ENCODE results near the gene DNAJC30. TPM values are rescaled to one million over a fixed set of nuclear protein-coding genes. Genes with fewer than 3 reads are reported as not detected.

Gene DNAJC30
- total RNA-seq, 3 donors from 2014 or later (not counting 1 experiment from before 2014, with no cell fraction given) = 8.7 to 9.9 (median 9.3) TPM

DNA sequence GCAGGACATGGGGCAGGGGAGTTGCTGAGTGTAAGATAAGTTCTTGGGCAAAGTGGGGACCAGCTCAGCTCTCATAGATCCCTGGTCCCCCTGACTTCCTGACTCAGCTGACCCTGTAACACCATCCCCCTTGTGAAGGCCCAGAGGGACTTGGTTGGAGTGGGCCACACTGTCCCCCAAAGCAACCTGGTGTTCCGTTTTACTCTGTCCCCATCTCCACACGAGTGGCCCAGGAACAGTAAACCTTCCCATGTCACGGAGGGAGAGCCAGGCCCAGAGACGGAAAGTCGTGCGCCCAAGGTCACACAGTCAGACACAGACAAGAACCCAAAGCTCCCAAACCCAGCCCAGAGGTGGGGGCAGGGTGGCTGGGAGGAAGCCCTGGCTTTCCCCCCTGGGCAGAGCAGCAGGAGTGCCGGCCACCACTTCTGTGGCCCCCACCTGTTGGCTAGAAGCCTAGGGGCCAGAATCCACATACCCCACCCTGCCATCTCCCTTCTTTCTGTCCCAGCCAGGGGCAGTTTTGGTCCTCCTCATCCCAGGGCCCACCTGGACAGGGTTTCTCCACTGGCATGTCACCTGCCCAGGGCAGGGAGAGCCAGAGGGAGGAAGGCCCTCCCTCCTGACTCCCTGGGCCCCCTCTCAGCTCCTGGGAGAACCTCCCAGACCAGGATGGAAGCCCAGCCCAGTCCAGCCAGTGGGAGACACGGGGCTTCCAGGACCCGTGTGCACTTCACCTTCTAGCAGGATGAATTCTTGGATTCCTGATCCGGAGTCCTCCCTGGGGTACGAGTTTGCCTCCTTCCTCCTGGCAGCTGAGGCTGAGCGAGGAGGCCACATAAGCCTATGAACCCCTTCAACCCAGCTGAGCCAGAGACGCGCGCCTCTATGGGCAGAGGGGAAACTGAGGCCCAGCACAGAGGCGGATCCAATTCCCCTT, 36.2 kb downstream of the DNAJC30 start:
- H3K27ac ChIP-seq (ENCODE audit: low read length) = no peak overlapping the region
- H3K27me3 Mint-ChIP-seq (ENCODE audit: low read depth in 2 of 2) = peaks cover 41 to 44% of the 10 kb centered on the region in 2 donors
- intact Hi-C loops (cut with micrococcal nuclease) = no loop called here
- H3K27ac Mint-ChIP-seq = no peak overlapping the region
- H3K9me3 Mint-ChIP-seq = no peaks in the 10 kb centered on the region
- WGBS (ENCODE audit: insufficient coverage) = 41% methylated on average over 13 of the region's 16 CpGs
- H3K4me1 Mint-ChIP-seq = peaks cover 0 to 16% of the 10 kb centered on the region in 2 donors
- no peaks in the 10 kb centered on the region for H3K36me3 ChIP-seq (ENCODE audit: control insufficient read depth, insufficient read depth, low read length)
- H3K4me3 Mint-ChIP-seq = no peak overlapping the region
- ATAC-seq (peak in 1 of 3 donors; percentile 8), DNase-seq (no peak)
- H3K4me3 ChIP-seq (ENCODE audit: low read length) = no peak overlapping the region
- peaks cover 5% of the 10 kb centered on the region for H3K4me1 ChIP-seq (ENCODE audit: control insufficient read depth, insufficient read depth, low read length)
- TF ChIP-seq, protein P1, sequence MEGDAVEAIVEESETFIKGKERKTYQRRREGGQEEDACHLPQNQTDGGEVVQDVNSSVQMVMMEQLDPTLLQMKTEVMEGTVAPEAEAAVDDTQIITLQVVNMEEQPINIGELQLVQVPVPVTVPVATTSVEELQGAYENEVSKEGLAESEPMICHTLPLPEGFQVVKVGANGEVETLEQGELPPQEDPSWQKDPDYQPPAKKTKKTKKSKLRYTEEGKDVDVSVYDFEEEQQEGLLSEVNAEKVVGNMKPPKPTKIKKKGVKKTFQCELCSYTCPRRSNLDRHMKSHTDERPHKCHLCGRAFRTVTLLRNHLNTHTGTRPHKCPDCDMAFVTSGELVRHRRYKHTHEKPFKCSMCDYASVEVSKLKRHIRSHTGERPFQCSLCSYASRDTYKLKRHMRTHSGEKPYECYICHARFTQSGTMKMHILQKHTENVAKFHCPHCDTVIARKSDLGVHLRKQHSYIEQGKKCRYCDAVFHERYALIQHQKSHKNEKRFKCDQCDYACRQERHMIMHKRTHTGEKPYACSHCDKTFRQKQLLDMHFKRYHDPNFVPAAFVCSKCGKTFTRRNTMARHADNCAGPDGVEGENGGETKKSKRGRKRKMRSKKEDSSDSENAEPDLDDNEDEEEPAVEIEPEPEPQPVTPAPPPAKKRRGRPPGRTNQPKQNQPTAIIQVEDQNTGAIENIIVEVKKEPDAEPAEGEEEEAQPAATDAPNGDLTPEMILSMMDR (IDR thresholded peaks at IDR 0.05) = no peak
- H3K27me3 ChIP-seq (ENCODE audit: control insufficient read depth, insufficient read depth, low read length) = peaks cover 24% of the 10 kb centered on the region
- H3K36me3 Mint-ChIP-seq = no peaks in the 10 kb centered on the region
- no peaks in the 10 kb centered on the region for H3K9me3 ChIP-seq (ENCODE audit: control insufficient read depth, insufficient read depth, low read length)

DNA sequence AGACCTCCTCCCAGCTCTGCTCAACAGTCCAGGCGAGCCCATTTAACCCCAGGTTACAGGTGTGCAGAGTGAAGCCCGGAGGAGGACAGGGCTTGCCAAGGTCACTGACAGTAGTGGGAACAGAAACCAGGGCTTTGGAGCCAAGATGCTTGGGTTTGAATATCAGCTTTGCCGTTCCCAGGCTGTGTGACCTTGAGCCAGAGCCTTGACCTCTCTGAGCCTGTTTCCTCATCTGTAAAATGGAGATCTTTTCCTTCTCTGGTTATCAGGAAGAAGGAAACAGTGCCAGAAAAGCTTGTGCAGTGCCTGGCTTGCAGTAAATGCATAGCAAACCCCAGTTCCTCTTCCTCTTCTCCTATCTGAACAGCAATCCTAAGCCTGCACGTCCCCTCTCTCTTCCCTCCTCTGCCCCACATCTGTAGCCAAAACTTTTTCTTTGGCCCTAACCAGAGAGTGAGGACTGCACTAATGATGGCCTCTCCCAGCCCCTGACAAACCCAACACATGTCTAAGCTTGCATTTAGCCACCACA, 37.5 kb downstream of the DNAJC30 start:
- H3K4me1 ChIP-seq (ENCODE audit: control insufficient read depth, insufficient read depth, low read length) = peaks cover 5% of the 10 kb centered on the region
- Mint-ChIP-seq H3K27me3 (ENCODE audit: low read depth in 2 of 2) (peaks cover 34 to 39% of the 10 kb centered on the region in 2 donors), H3K4me3 (no peak overlapping the region), H3K4me1 (peaks cover 0 to 16% of the 10 kb centered on the region in 2 donors), H3K36me3 (no peaks in the 10 kb centered on the region), H3K9me3 (no peaks in the 10 kb centered on the region), H3K27ac (no peak overlapping the region)
- H3K36me3 ChIP-seq (ENCODE audit: control insufficient read depth, insufficient read depth, low read length) = no peaks in the 10 kb centered on the region
- no peak overlapping the region for H3K27ac ChIP-seq (ENCODE audit: low read length)
- WGBS (ENCODE audit: insufficient coverage) = 33% methylated on average over 4 of the region's 4 CpGs
- intact Hi-C loops (cut with micrococcal nuclease) = no loop called here
- no peaks in the 10 kb centered on the region for H3K9me3 ChIP-seq (ENCODE audit: control insufficient read depth, insufficient read depth, low read length)
- peaks cover 24% of the 10 kb centered on the region for H3K27me3 ChIP-seq (ENCODE audit: control insufficient read depth, insufficient read depth, low read length)
- TF ChIP-seq, protein P1 (IDR thresholded peaks at IDR 0.05) = no peak
- DNase-seq (no peak), ATAC-seq (no peak)
- H3K4me3 ChIP-seq (ENCODE audit: low read length) = no peak overlapping the region

DNA sequence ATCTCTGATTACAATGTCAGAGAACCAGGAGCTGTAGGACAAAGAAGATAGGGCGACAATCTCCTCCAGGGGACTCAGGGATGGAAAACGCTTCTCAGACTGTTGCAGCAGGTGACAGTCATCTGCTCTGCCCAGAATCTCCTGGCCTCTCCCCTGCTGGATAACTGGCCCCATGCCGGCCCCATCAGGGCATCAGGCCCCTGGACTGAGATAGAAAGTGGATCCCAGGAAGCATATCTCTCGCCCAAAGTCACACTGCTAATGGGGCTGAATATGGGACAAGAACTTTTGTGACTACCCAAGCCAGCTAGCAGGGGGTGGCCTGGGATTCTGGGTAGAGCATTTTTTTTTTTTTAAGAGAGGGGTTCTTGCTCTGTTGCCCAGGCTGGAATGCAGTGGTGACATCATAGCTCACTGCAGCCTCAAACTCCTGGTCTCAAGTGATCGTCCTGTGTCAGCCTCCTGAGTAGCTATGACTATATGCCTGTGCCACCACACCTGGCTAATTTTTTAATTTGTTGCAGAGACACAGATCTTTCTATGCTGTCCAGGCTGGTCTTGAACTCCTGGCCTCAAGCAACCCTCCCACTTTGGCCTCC, 38.5 kb downstream of the DNAJC30 start:
- 73% methylated on average over 5 of the region's 5 CpGs for WGBS (ENCODE audit: insufficient coverage)
- TF ChIP-seq, protein P1 (IDR thresholded peaks at IDR 0.05) = no peak
- peaks cover 18% of the 10 kb centered on the region for H3K27me3 ChIP-seq (ENCODE audit: control insufficient read depth, insufficient read depth, low read length)
- ATAC-seq = no peak
- no peak overlapping the region for H3K27ac ChIP-seq (ENCODE audit: low read length)
- H3K4me3 ChIP-seq (ENCODE audit: low read length) = no peak overlapping the region
- no peaks in the 10 kb centered on the region for H3K9me3 ChIP-seq (ENCODE audit: control insufficient read depth, insufficient read depth, low read length)
- H3K9me3 Mint-ChIP-seq = no peaks in the 10 kb centered on the region
- intact Hi-C loops (cut with micrococcal nuclease) = no loop called here
- H3K4me3 Mint-ChIP-seq = no peak overlapping the region
- no peaks in the 10 kb centered on the region for H3K36me3 Mint-ChIP-seq
- DNase-seq = no peak
- H3K27ac Mint-ChIP-seq = no peak overlapping the region
- H3K36me3 ChIP-seq (ENCODE audit: control insufficient read depth, insufficient read depth, low read length) = no peaks in the 10 kb centered on the region
- H3K27me3 Mint-ChIP-seq (ENCODE audit: low read depth in 2 of 2) = peaks cover 29 to 34% of the 10 kb centered on the region in 2 donors
- peaks cover 5% of the 10 kb centered on the region for H3K4me1 ChIP-seq (ENCODE audit: control insufficient read depth, insufficient read depth, low read length)
- peaks cover 0 to 16% of the 10 kb centered on the region in 2 donors for H3K4me1 Mint-ChIP-seq

Measured in natural killer cell (primary cell).